ENCODE data around the gene TLK2. TPM values are rescaled to one million over a fixed set of nuclear protein-coding genes. Genes with fewer than 3 reads are reported as not detected.

TLK2 gene
- total and polyA plus RNA-seq, 2 donors (not counting 3 experiments of a cell fraction or from before 2014, with no cell fraction given), result 30.7 to 40.7 TPM

DNA sequence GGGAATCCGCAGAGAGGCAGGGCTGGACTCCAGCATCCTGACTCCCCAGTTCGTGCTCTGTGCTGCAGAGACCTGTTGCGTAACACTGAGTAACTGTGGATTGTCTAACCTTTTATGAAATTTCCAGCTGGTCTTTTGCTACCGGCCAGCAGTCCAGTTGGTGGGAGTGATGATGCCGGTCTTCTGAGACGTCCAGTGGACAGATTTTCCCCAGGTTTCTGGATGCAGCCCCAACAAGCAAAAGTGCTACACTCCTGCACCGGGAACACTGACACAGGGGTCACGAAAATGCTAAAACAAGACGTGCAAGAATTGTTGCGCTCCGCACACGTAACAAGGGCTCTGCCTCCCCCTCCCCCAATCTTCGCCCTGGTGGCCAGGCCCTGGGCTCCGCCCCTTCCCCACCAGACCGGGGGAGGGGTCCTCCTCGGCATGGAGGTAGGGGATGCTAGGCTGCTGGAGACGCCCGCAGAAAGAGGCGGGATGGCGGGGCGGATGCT, 148.1 kb downstream of the TLK2 start:
- H3K27me3 ChIP-seq (ENCODE audit: control insufficient read depth in 2 of 2, insufficient read depth in 2 of 2, low read length in 2 of 2), result no peaks in the 10 kb centered on the region
- dilution Hi-C loops (cut with MboI; ENCODE audit: extremely low pct_ligation_motif_present, low sequenced_read_pairs) (no loop called here), intact Hi-C loops (cut with micrococcal nuclease) (loop anchor here (1.0 to 5.0 kb wide), 4 partner anchors 26 to 73 kb away; no protein-coding TSS in a partner anchor)
- BruUV-seq (replicated peaks), result no TSS peak
- H2AFZ ChIP-seq (ENCODE audit: low read depth, low read length), result peak overlapping the region; percentile 76
- H3K4me2 ChIP-seq (ENCODE audit: insufficient read depth, low read length), result peak overlapping the region; percentile 72
- H3K9ac ChIP-seq (replicated peaks; ENCODE audit: extremely low read depth, insufficient read depth, low read length), result peak overlapping the region; percentile 52
- peak overlapping the region; percentile 50 for H3K27ac ChIP-seq (ENCODE audit: insufficient read depth, low read depth, low read length)
- peaks cover 6% of the 10 kb centered on the region for H3K4me1 ChIP-seq (ENCODE audit: control insufficient read depth, extremely low read depth, insufficient read depth, low read length)
- POLR2A ChIA-PET, result no interaction called here
- H4K20me1 ChIP-seq (replicated peaks; ENCODE audit: control insufficient read depth, extremely low read depth, insufficient read depth, low read length), result no peaks in the 10 kb centered on the region
- H3K9me3 ChIP-seq (replicated peaks; ENCODE audit: control insufficient read depth, insufficient read depth, low read length), result no peaks in the 10 kb centered on the region
- peak overlapping the region; percentile 33 to 63 (median 51) for H3K4me3 ChIP-seq (replicated peaks in 1 of 3; ENCODE audit: insufficient read depth in 1 of 3, low read depth in 1 of 3, low read length in 3 of 3)
- CTCF ChIA-PET, result no interaction called here
- DNase-seq (ENCODE audit: low read depth, low spot score) (no peak), FAIRE-seq (peak; percentile 15)
- TF ChIP-seq JUN (IDR thresholded peaks at IDR 0.05; ENCODE audit: borderline replicate concordance, insufficient read depth, insufficient read length, low read depth) (no peak), EZH2 (IDR thresholded peaks at IDR 0.05; ENCODE audit: borderline replicate concordance, low read depth, low read length, severe bottlenecking) (no peak), POLR2A (IDR thresholded peaks at IDR 0.05; ENCODE audit: low read depth, low read length) (no peak), POLR2AphosphoS5 (IDR thresholded peaks at IDR 0.05; ENCODE audit: insufficient read depth, low read depth, low read length) (no peak), MYC (IDR thresholded peaks at IDR 0.05; ENCODE audit: low read depth, low read length) (no peak), MAX (IDR thresholded peaks at IDR 0.05; ENCODE audit: insufficient read depth, insufficient read length) (no peak), FOS (IDR thresholded peaks at IDR 0.05; ENCODE audit: borderline replicate concordance, insufficient read depth, low read length) (no peak), GATA2 (IDR thresholded peaks at IDR 0.05; ENCODE audit: insufficient read depth, insufficient read length, low read depth, low read length) (no peak)
- TF ChIP-seq, protein P1, sequence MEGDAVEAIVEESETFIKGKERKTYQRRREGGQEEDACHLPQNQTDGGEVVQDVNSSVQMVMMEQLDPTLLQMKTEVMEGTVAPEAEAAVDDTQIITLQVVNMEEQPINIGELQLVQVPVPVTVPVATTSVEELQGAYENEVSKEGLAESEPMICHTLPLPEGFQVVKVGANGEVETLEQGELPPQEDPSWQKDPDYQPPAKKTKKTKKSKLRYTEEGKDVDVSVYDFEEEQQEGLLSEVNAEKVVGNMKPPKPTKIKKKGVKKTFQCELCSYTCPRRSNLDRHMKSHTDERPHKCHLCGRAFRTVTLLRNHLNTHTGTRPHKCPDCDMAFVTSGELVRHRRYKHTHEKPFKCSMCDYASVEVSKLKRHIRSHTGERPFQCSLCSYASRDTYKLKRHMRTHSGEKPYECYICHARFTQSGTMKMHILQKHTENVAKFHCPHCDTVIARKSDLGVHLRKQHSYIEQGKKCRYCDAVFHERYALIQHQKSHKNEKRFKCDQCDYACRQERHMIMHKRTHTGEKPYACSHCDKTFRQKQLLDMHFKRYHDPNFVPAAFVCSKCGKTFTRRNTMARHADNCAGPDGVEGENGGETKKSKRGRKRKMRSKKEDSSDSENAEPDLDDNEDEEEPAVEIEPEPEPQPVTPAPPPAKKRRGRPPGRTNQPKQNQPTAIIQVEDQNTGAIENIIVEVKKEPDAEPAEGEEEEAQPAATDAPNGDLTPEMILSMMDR (IDR thresholded peaks at IDR 0.05; ENCODE audit: extremely low read depth in 1 of 2, insufficient read depth in 1 of 2, low read depth in 1 of 2, low read length in 2 of 2), result no peak
- H3K9me1 ChIP-seq (replicated peaks; ENCODE audit: control insufficient read depth, extremely low read depth, insufficient read depth, low read length), result no peaks in the 10 kb centered on the region
- H3K79me2 ChIP-seq (ENCODE audit: control insufficient read depth, insufficient read depth, low read length), result no peaks in the 10 kb centered on the region
- H3K36me3 ChIP-seq (ENCODE audit: control insufficient read depth in 2 of 2, extremely low read depth in 1 of 2, insufficient read depth in 2 of 2, low read length in 2 of 2), result no peaks in the 10 kb centered on the region

Data from endothelial cell of umbilical vein (primary cell).